Measurements from ENCODE around the gene UFC1.

UFC1 gene

DNA sequence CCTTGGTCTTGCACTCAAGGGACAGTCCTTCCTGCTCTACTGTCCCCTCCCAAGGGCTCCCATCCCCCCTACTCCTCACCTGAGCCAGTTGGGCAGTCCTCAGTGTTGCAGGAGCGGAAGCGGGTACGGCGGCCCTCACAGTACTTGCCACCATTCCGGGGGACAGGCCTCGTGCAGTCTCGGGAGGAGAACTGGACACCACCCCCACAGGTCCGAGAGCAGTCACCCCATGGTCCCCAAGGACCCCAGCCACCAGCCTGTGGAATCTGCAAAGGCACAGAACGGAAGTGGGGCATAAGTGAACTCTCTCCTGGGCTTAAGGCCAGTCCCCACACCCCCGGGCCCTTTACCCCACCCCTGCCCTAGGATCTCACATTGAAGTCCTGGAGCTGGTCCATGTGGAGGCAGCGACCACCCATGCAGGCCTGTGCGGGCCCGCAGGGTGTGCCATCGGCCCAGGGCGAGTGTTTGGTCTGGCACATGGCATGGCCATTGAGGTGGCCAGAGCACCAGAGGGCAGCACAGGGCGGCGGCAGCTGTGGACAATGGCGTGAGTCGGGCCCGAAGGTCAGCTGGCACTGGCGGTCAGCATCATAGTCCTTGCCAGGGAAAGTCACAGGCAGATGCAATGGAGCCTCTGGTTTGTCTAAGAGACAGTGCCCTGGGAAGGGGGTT lies 39.9 kb downstream of the UFC1 start:
- no peak for FAIRE-seq
- TF ChIP-seq, protein P1, sequence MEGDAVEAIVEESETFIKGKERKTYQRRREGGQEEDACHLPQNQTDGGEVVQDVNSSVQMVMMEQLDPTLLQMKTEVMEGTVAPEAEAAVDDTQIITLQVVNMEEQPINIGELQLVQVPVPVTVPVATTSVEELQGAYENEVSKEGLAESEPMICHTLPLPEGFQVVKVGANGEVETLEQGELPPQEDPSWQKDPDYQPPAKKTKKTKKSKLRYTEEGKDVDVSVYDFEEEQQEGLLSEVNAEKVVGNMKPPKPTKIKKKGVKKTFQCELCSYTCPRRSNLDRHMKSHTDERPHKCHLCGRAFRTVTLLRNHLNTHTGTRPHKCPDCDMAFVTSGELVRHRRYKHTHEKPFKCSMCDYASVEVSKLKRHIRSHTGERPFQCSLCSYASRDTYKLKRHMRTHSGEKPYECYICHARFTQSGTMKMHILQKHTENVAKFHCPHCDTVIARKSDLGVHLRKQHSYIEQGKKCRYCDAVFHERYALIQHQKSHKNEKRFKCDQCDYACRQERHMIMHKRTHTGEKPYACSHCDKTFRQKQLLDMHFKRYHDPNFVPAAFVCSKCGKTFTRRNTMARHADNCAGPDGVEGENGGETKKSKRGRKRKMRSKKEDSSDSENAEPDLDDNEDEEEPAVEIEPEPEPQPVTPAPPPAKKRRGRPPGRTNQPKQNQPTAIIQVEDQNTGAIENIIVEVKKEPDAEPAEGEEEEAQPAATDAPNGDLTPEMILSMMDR (IDR thresholded peaks at IDR 0.05; ENCODE audit: insufficient read depth, missing control alignments): no peak

DNA sequence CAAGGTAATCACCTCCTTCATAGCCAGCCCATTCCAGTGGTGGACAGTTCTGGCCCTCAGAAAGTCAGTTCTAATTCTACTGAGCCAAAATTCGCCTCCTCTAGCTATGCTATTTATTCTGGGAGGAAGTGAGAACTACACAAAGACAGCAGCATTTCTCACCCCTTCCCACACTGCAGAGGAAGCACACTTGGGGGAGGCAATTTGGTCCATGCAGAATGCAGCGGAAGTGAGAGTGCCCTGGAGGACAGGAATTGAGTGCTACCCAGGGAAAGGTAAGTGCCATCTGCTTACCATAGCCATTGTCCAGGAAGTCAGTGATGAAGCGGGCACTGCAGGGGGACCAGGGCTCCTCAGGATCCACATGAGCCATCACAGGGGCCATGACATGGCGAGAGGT lies 41.4 kb downstream of the UFC1 start:
- no peak for DNase-seq (ENCODE audit: insufficient read length, low spot score)
- TF ChIP-seq, protein P1 (IDR thresholded peaks at IDR 0.05; ENCODE audit: insufficient read depth, missing control alignments): no peak
- no peak for FAIRE-seq

More for the DNA sequence above, 39.9 kb downstream of the UFC1 start:
- DNase-seq (ENCODE audit: insufficient read length, low spot score): no peak

DNA sequence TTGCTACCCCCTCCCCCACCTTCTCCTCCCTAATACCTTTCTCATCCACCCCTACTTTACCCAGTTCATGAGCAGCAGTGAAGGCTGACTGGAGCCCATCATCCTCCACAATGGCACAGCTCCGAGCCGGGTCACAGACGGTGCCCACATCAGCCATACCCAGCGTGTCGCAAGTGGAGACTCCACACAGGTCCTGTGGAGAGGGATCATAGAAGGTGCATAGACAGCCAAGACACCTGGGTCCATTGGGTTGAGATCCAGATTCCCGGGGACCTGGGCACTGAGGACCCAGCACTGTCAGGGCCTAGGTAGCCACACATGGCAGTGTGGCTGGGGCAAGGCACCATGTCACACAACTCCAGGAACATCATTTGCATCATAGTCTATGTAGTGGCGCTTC lies 42.3 kb downstream of the UFC1 start:
- FAIRE-seq (no peak), DNase-seq (ENCODE audit: insufficient read length, low spot score) (no peak)
- TF ChIP-seq, protein P1 (IDR thresholded peaks at IDR 0.05; ENCODE audit: insufficient read depth, missing control alignments): no peak

DNA sequence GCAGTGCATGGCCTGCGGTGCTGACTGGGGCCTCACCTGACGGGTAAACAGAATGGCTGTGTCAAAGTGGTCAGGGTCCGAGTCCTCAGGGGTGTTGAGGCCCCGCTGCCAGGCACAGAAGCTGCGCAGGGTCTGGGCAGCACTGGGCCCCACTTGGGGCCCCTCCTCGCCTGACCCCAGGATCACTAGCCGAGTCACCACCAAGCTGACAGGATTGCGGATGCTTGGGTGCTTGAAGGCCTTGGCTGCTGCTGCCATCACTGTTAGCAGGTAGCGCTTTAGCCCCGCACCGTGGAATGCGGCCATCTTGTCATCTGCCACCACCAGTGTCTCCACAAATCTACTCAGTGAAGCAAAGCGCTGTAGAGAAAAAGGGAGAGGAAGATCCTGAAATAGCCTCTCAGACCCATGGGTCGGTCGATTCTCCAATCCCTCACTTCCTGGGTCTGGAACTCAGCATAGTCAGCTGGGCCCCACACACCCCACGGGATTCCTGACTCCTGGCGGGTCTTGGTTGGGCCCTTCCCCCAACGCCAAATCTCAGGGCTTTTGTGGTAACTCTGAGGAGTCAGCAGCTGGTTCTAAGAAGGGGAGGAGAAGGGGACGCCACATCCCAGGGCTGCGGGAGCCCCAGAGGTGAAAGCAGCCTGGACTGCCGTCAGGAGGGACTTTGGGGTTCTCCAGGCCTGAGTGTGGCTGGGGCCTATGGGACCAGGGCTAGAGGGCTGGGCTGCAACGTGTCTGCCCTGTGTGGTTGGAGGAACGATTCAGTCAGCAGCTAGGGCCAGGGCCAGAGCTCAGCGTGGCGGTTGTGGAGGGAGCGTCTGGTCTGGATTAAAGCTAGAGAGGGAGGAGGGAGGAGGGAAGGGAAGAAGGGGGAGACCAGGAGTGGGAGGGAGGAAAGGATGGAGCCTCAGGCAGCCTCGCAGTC lies 43.0 kb downstream of the UFC1 start:
- peak; percentile 85 for DNase-seq (ENCODE audit: insufficient read length, low spot score)
- TF ChIP-seq, protein P1 (IDR thresholded peaks at IDR 0.05; ENCODE audit: insufficient read depth, missing control alignments): no peak
- peak; percentile 56 for FAIRE-seq

DNA sequence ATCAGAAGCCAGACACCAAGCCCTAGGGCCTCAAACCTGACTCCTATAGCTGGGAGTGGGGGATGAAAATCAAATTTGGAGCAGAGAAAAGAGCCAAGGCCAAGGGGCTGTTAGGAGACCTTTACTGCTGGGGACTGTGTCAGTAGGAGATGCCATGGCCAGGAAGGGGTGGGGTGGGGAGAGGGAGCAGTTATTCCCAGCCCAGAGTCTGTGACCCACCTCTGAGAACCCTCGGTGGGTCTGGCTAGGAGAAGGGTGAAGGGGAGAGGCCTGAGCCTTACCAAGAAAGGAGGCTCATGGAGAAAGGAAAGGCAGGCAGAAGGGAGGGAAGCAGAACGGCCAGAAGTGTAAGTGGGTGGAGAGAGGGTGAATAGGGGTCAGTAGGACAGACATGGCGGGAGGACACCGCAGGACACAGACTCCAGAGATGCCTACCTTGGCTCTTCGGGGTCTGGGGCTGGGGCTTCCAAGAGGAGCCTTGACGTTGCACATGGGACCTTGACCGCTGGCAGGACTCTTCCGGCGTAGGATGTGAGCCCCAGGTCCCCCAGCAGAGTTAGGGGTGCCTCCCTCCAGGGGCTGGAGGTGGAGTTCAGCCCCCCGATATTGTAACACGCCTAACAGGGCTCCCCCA lies 43.9 kb downstream of the UFC1 start:
- no peak for DNase-seq (ENCODE audit: insufficient read length, low spot score)
- FAIRE-seq: no peak
- TF ChIP-seq, protein P1 (IDR thresholded peaks at IDR 0.05; ENCODE audit: insufficient read depth, missing control alignments): no peak

DNA sequence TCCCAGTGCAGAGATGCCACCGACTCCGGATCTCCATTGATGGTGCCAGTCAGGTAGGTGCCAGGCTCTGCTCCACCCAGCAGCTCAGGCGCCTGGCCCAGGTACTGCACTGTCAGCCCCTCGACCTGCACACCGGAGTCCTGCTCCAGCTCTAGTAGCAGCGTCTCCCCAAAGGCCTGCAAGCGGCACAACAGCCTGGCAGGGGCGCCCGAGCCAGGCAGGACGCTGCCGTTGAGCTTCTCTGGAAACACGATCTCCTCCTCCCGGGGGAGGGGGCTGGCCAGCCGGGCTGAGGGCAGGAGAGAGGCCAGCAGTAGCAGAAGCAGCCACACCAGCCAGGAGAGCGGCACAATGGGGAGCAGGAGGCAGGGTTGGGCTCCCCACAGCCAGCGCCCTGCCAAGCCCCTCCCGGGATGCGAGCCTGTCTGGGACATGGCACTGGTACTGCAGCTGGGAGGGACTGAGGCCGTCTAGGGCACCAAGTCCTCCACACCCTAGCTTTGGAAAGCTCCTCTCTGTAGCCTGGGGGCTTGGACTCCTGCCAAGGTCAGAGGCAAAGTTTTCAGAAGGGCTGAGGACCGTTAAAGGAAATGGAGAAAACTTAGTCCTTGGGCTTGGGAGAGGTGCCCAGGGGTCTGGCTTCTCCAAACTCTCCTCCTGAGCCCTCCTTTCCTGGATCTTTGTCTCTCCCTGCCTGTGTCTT lies 44.6 kb downstream of the UFC1 start:
- TF ChIP-seq, protein P1 (IDR thresholded peaks at IDR 0.05; ENCODE audit: insufficient read depth, missing control alignments): no peak
- FAIRE-seq (no peak), DNase-seq (ENCODE audit: insufficient read length, low spot score) (no peak)
